ENCODE measurements around the gene TTC21A.

The TTC21A gene

GRCh38 chr3:39082666-39083313 lies 24.7 kb upstream of the TTC21A start:
- H3K27me3 ChIP-seq (ENCODE audit: control insufficient read depth in 1 of 2, insufficient read depth in 2 of 2, low read length in 2 of 2) = no peaks in the 10 kb centered on the region
- no peak overlapping the region for H3K27ac ChIP-seq (ENCODE audit: low read depth, low read length)
- no peaks in the 10 kb centered on the region for H3K9me3 ChIP-seq (ENCODE audit: low read length)
- no peaks in the 10 kb centered on the region for H3K4me1 ChIP-seq (ENCODE audit: insufficient read depth, low read length)
- H3K36me3 ChIP-seq (ENCODE audit: insufficient read depth, low read length) = peaks cover 52% of the 10 kb centered on the region
- H3K4me3 ChIP-seq (ENCODE audit: low read depth in 1 of 2, low read length in 2 of 2) = no peak overlapping the region
- H3K9ac ChIP-seq (ENCODE audit: low read length) = no peak overlapping the region

- H3K36me3 ChIP-seq (ENCODE audit: insufficient read depth, low read length) = peaks cover 60% of the 10 kb centered on the region
- no peaks in the 10 kb centered on the region for H3K4me1 ChIP-seq (ENCODE audit: insufficient read depth, low read length)
- no peaks in the 10 kb centered on the region for H3K27me3 ChIP-seq (ENCODE audit: control insufficient read depth in 1 of 2, insufficient read depth in 2 of 2, low read length in 2 of 2)
These were observed 21.3 kb upstream of the TTC21A start for GRCh38 chr3:39086144-39086543.

GRCh38 chr3:39088456-39088855 lies 19.0 kb upstream of the TTC21A start:
- Histone ChIP-seq H3K9me3 (ENCODE audit: low read length) (no peaks in the 10 kb centered on the region), H3K4me3 (ENCODE audit: low read depth in 1 of 2, low read length in 2 of 2) (no peak overlapping the region), H3K27ac (ENCODE audit: low read depth, low read length) (no peak overlapping the region), H3K36me3 (ENCODE audit: insufficient read depth, low read length) (peaks cover 61% of the 10 kb centered on the region), H3K4me1 (ENCODE audit: insufficient read depth, low read length) (no peaks in the 10 kb centered on the region), H3K9ac (ENCODE audit: low read length) (no peak overlapping the region), H3K27me3 (ENCODE audit: control insufficient read depth in 1 of 2, insufficient read depth in 2 of 2, low read length in 2 of 2) (no peaks in the 10 kb centered on the region)

More at GRCh38 chr3:39086144-39086543, 21.3 kb upstream of the TTC21A start:
- Histone ChIP-seq H3K4me3 (ENCODE audit: low read depth in 1 of 2, low read length in 2 of 2) (no peak overlapping the region), H3K9ac (ENCODE audit: low read length) (no peak overlapping the region), H3K9me3 (ENCODE audit: low read length) (no peaks in the 10 kb centered on the region), H3K27ac (ENCODE audit: low read depth, low read length) (no peak overlapping the region)

- Histone ChIP-seq H3K27ac (ENCODE audit: low read depth, low read length) (no peak overlapping the region), H3K9ac (ENCODE audit: low read length) (no peak overlapping the region), H3K36me3 (ENCODE audit: insufficient read depth, low read length) (peaks cover 59% of the 10 kb centered on the region), H3K27me3 (ENCODE audit: control insufficient read depth in 1 of 2, insufficient read depth in 2 of 2, low read length in 2 of 2) (no peaks in the 10 kb centered on the region), H3K4me3 (ENCODE audit: low read depth in 1 of 2, low read length in 2 of 2) (no peak overlapping the region), H3K9me3 (ENCODE audit: low read length) (no peaks in the 10 kb centered on the region), H3K4me1 (ENCODE audit: insufficient read depth, low read length) (no peaks in the 10 kb centered on the region)
These were observed 18.6 kb upstream of the TTC21A start for GRCh38 chr3:39088889-39089288.

- Histone ChIP-seq H3K27me3 (ENCODE audit: control insufficient read depth in 1 of 2, insufficient read depth in 2 of 2, low read length in 2 of 2) (no peaks in the 10 kb centered on the region), H3K4me1 (ENCODE audit: insufficient read depth, low read length) (no peaks in the 10 kb centered on the region), H3K36me3 (ENCODE audit: insufficient read depth, low read length) (peaks cover 69% of the 10 kb centered on the region), H3K27ac (ENCODE audit: low read depth, low read length) (no peak overlapping the region), H3K9me3 (ENCODE audit: low read length) (no peaks in the 10 kb centered on the region), H3K9ac (ENCODE audit: low read length) (no peak overlapping the region), H3K4me3 (ENCODE audit: low read depth in 1 of 2, low read length in 2 of 2) (no peak overlapping the region)
These were observed 16.6 kb upstream of the TTC21A start for GRCh38 chr3:39090922-39091321.

- no peaks in the 10 kb centered on the region for H3K9me3 ChIP-seq (ENCODE audit: low read length)
- no peaks in the 10 kb centered on the region for H3K4me1 ChIP-seq (ENCODE audit: insufficient read depth, low read length)
- no peak overlapping the region for H3K9ac ChIP-seq (ENCODE audit: low read length)
- H3K4me3 ChIP-seq (ENCODE audit: low read depth in 1 of 2, low read length in 2 of 2) = no peak overlapping the region
- peaks cover 76% of the 10 kb centered on the region for H3K36me3 ChIP-seq (ENCODE audit: insufficient read depth, low read length)
- H3K27ac ChIP-seq (ENCODE audit: low read depth, low read length) = no peak overlapping the region
- no peaks in the 10 kb centered on the region for H3K27me3 ChIP-seq (ENCODE audit: control insufficient read depth in 1 of 2, insufficient read depth in 2 of 2, low read length in 2 of 2)
These were observed 12.4 kb upstream of the TTC21A start for GRCh38 chr3:39094851-39095677.

- H3K27ac ChIP-seq (ENCODE audit: low read depth, low read length) = peak overlapping the region; percentile 8
- no peaks in the 10 kb centered on the region for H3K27me3 ChIP-seq (ENCODE audit: control insufficient read depth in 1 of 2, insufficient read depth in 2 of 2, low read length in 2 of 2)
- H3K36me3 ChIP-seq (ENCODE audit: insufficient read depth, low read length) = peaks cover 79% of the 10 kb centered on the region
- H3K9me3 ChIP-seq (ENCODE audit: low read length) = no peaks in the 10 kb centered on the region
- H3K4me3 ChIP-seq (ENCODE audit: low read depth in 1 of 2, low read length in 2 of 2) = no peak overlapping the region
- no peaks in the 10 kb centered on the region for H3K4me1 ChIP-seq (ENCODE audit: insufficient read depth, low read length)
- H3K9ac ChIP-seq (ENCODE audit: low read length) = no peak overlapping the region
These were observed 11.7 kb upstream of the TTC21A start for GRCh38 chr3:39095778-39096177.

- Histone ChIP-seq H3K36me3 (ENCODE audit: insufficient read depth, low read length) (peaks cover 70% of the 10 kb centered on the region), H3K27me3 (ENCODE audit: control insufficient read depth in 1 of 2, insufficient read depth in 2 of 2, low read length in 2 of 2) (no peaks in the 10 kb centered on the region), H3K4me1 (ENCODE audit: insufficient read depth, low read length) (no peaks in the 10 kb centered on the region), H3K9ac (ENCODE audit: low read length) (no peak overlapping the region), H3K4me3 (ENCODE audit: low read depth in 1 of 2, low read length in 2 of 2) (no peak overlapping the region), H3K9me3 (ENCODE audit: low read length) (no peaks in the 10 kb centered on the region), H3K27ac (ENCODE audit: low read depth, low read length) (no peak overlapping the region)
These were observed 10.7 kb upstream of the TTC21A start for GRCh38 chr3:39096775-39097174.

- Histone ChIP-seq H3K4me3 (ENCODE audit: low read depth in 1 of 2, low read length in 2 of 2) (no peak overlapping the region), H3K27me3 (ENCODE audit: control insufficient read depth in 1 of 2, insufficient read depth in 2 of 2, low read length in 2 of 2) (no peaks in the 10 kb centered on the region), H3K36me3 (ENCODE audit: insufficient read depth, low read length) (peaks cover 67% of the 10 kb centered on the region), H3K27ac (ENCODE audit: low read depth, low read length) (no peak overlapping the region), H3K9ac (ENCODE audit: low read length) (no peak overlapping the region), H3K9me3 (ENCODE audit: low read length) (no peaks in the 10 kb centered on the region), H3K4me1 (ENCODE audit: insufficient read depth, low read length) (no peaks in the 10 kb centered on the region)
These were observed 9.6 kb upstream of the TTC21A start for GRCh38 chr3:39097716-39098472.

GRCh38 chr3:39098473-39099000 lies 8.9 kb upstream of the TTC21A start:
- no peak overlapping the region for H3K4me3 ChIP-seq (ENCODE audit: low read depth in 1 of 2, low read length in 2 of 2)
- no peak overlapping the region for H3K27ac ChIP-seq (ENCODE audit: low read depth, low read length)
- H3K9me3 ChIP-seq (ENCODE audit: low read length) = no peaks in the 10 kb centered on the region
- peaks cover 67% of the 10 kb centered on the region for H3K36me3 ChIP-seq (ENCODE audit: insufficient read depth, low read length)
- H3K4me1 ChIP-seq (ENCODE audit: insufficient read depth, low read length) = no peaks in the 10 kb centered on the region
- H3K27me3 ChIP-seq (ENCODE audit: control insufficient read depth in 1 of 2, insufficient read depth in 2 of 2, low read length in 2 of 2) = no peaks in the 10 kb centered on the region
- H3K9ac ChIP-seq (ENCODE audit: low read length) = no peak overlapping the region

- H3K4me3 ChIP-seq (ENCODE audit: low read depth in 1 of 2, low read length in 2 of 2) = no peak overlapping the region
- H3K36me3 ChIP-seq (ENCODE audit: insufficient read depth, low read length) = peaks cover 61% of the 10 kb centered on the region
- no peak overlapping the region for H3K27ac ChIP-seq (ENCODE audit: low read depth, low read length)
- peaks cover 3% of the 10 kb centered on the region for H3K4me1 ChIP-seq (ENCODE audit: insufficient read depth, low read length)
- H3K27me3 ChIP-seq (ENCODE audit: control insufficient read depth in 1 of 2, insufficient read depth in 2 of 2, low read length in 2 of 2) = no peaks in the 10 kb centered on the region
- no peak overlapping the region for H3K9ac ChIP-seq (ENCODE audit: low read length)
- no peaks in the 10 kb centered on the region for H3K9me3 ChIP-seq (ENCODE audit: low read length)
These were observed 8.2 kb upstream of the TTC21A start for GRCh38 chr3:39099242-39099641.

Data from muscle layer of colon (tissue), 2 donors.